ENCODE measurements around the gene CBLN3. TPM values are rescaled to one million over a fixed set of nuclear protein-coding genes. Genes with fewer than 3 reads are reported as not detected.

CBLN3 gene
- total RNA-seq, 1 donor from 2014 or later, result 0.51 TPM

DNA sequence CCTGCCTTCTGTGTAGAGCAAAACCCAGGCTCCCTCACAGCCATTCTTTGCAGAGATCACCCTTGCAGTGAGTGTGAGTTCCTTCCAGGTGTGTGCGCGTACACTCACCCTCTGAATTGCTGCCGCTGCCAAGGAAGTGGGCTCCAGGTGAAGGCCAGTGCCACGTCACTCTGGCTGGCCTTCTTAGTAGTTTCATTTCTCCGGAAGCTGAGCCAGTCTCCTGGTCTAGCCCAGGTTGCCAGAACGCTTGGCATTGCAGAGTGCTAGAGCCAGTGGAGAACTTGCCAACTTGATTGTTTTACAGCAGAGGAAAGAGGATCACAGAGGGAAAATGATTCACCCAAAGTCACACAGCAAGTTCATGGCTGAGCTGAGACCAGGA, 11.0 kb downstream of the CBLN3 start:
- Mint-ChIP-seq H3K4me3 (ENCODE audit: unreplicated experiment) (no peak overlapping the region), H3K27ac (ENCODE audit: unreplicated experiment) (no peak overlapping the region), H3K4me1 (ENCODE audit: low read depth, unreplicated experiment) (no peaks in the 10 kb centered on the region), H3K9me3 (ENCODE audit: unreplicated experiment) (peaks cover 6% of the 10 kb centered on the region), H3K27me3 (ENCODE audit: unreplicated experiment) (peaks cover 6% of the 10 kb centered on the region), H3K36me3 (ENCODE audit: unreplicated experiment) (no peaks in the 10 kb centered on the region)
- DNase-seq, result no peak
- TF ChIP-seq, protein P1, sequence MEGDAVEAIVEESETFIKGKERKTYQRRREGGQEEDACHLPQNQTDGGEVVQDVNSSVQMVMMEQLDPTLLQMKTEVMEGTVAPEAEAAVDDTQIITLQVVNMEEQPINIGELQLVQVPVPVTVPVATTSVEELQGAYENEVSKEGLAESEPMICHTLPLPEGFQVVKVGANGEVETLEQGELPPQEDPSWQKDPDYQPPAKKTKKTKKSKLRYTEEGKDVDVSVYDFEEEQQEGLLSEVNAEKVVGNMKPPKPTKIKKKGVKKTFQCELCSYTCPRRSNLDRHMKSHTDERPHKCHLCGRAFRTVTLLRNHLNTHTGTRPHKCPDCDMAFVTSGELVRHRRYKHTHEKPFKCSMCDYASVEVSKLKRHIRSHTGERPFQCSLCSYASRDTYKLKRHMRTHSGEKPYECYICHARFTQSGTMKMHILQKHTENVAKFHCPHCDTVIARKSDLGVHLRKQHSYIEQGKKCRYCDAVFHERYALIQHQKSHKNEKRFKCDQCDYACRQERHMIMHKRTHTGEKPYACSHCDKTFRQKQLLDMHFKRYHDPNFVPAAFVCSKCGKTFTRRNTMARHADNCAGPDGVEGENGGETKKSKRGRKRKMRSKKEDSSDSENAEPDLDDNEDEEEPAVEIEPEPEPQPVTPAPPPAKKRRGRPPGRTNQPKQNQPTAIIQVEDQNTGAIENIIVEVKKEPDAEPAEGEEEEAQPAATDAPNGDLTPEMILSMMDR (IDR thresholded peaks at IDR 0.05; ENCODE audit: partially characterized antibody, unreplicated experiment), result no peak

GRCh38 chr14:24417832-24418491, 11.5 kb downstream of the CBLN3 start:
- Mint-ChIP-seq H3K27me3 (ENCODE audit: unreplicated experiment) (peaks cover 6% of the 10 kb centered on the region), H3K9me3 (ENCODE audit: unreplicated experiment) (peaks cover 6% of the 10 kb centered on the region), H3K27ac (ENCODE audit: unreplicated experiment) (no peak overlapping the region), H3K4me1 (ENCODE audit: low read depth, unreplicated experiment) (no peaks in the 10 kb centered on the region), H3K36me3 (ENCODE audit: unreplicated experiment) (no peaks in the 10 kb centered on the region), H3K4me3 (ENCODE audit: unreplicated experiment) (no peak overlapping the region)
- DNase-seq, result no peak
- TF ChIP-seq, protein P1 (IDR thresholded peaks at IDR 0.05; ENCODE audit: partially characterized antibody, unreplicated experiment), result no peak

DNA sequence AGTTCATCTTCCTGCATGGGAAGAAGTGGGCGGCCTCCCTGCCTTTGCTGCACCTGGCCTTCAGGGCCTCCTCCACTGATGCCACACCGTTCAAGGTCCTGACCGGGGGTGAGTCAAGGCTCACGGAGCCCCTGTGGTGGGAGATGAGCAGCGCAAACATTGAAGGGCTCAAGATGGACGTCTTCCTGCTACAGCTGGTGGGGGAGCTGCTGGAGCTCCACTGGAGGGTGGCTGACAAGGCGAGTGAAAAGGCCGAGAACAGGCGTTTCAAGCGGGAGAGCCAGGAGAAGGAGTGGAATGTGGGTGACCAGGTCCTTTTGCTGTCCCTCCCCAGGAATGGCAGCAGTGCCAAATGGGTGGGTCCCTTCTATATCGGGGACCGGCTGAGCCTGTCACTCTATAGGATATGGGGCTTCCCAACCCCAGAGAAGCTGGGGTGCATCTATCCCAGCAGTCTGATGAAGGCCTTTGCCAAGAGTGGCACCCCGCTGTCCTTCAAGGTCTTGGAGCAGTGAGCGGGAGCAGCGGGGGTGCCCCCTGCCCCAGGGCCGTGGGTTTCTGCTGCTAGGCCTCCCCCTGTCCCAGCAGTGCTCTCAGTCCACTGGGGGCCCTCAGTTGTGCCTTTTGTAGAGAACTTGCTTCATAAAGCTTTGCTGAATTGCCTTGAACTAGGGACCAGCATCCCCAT, 12.4 kb downstream of the CBLN3 start:
- TF ChIP-seq, protein P1 (IDR thresholded peaks at IDR 0.05; ENCODE audit: partially characterized antibody, unreplicated experiment), result no peak
- H3K4me1 Mint-ChIP-seq (ENCODE audit: low read depth, unreplicated experiment), result no peaks in the 10 kb centered on the region
- peaks cover 6% of the 10 kb centered on the region for H3K9me3 Mint-ChIP-seq (ENCODE audit: unreplicated experiment)
- DNase-seq, result no peak
- peaks cover 6% of the 10 kb centered on the region for H3K27me3 Mint-ChIP-seq (ENCODE audit: unreplicated experiment)
- H3K27ac Mint-ChIP-seq (ENCODE audit: unreplicated experiment), result no peak overlapping the region
- H3K36me3 Mint-ChIP-seq (ENCODE audit: unreplicated experiment), result no peaks in the 10 kb centered on the region
- H3K4me3 Mint-ChIP-seq (ENCODE audit: unreplicated experiment), result no peak overlapping the region

GRCh38 chr14:24416254-24416931, 13.1 kb downstream of the CBLN3 start:
- TF ChIP-seq, protein P1 (IDR thresholded peaks at IDR 0.05; ENCODE audit: partially characterized antibody, unreplicated experiment), result no peak
- H3K4me3 Mint-ChIP-seq (ENCODE audit: unreplicated experiment), result no peak overlapping the region

More at GRCh38 chr14:24416254-24416931, 13.1 kb downstream of the CBLN3 start:
- Mint-ChIP-seq H3K9me3 (ENCODE audit: unreplicated experiment) (peaks cover 6% of the 10 kb centered on the region), H3K4me1 (ENCODE audit: low read depth, unreplicated experiment) (no peaks in the 10 kb centered on the region), H3K36me3 (ENCODE audit: unreplicated experiment) (no peaks in the 10 kb centered on the region), H3K27ac (ENCODE audit: unreplicated experiment) (no peak overlapping the region), H3K27me3 (ENCODE audit: unreplicated experiment) (peaks cover 6% of the 10 kb centered on the region)
- no peak for DNase-seq

Data from glutamatergic neuron (in vitro differentiated cells).